ENCODE measurements around the gene SDK1. TPM values are rescaled to one million over a fixed set of nuclear protein-coding genes. Genes with fewer than 3 reads are reported as not detected.
A peak's percentile ranks its signal among the peaks of the same experiment; 100 is the strongest.

Gene SDK1
- total RNA-seq, 1 experiment from 2014 or later, result 7.1 TPM

DNA sequence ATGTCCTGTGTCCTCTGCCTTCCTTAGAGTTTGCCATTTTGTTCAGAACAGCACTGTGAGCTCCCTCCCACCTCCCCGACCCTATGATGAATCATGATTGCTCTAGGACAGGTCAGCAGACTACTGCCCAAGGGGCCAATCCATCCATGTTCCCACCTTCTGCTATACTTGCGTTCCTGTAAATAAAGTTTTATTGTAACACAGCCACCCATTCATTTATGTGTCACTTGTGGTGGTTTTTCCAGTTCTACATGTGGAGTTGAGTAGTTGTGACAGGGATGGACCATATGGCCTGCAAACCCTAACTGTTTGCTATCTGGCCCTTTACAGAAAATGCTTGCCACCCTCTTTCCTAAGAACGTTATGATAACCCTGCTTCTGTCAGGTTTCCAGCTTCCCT lies 387.8 kb downstream of the SDK1 start:
- no peaks in the 10 kb centered on the region for H3K36me3 Mint-ChIP-seq (ENCODE audit: insufficient read depth, unreplicated experiment)

DNA sequence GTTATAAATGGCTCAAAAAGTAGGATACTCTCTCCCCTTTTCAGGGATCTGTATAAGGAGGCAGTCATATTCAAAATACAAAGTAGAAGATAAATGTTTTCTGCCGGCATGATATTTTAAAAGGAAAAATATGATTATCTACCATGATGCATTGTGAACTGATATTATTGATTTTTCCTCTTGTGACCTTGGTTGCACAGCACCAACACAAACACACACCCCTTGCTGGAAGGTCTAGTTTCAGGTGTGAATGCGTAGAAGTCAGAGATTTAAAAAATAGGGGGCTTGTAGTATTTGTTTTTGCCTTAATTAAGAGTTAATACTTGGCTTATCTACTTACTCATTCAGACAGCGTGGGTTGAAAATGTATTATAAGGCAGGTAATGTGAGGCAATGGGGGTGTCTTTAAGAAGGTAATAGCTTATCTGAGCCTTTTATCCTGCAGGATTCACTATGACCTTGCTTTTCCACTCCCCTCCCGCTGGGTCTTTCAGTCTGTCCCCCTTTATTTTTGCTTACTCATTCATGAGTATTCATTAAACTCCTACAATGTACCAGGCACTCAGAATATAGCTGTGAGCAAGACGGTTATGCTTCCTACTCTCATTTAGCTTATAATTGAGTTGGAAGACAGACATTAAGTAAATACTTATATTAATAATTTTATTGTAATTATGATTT lies 390.6 kb downstream of the SDK1 start:
- Histone ChIP-seq H3K27me3 (replicated peaks; ENCODE audit: control insufficient read depth, insufficient read depth, low read length) (no peaks in the 10 kb centered on the region; the same call in 1 of the 2 replicates), H3K36me3 (ENCODE audit: control insufficient read depth, insufficient read depth, low read length) (no peaks in the 10 kb centered on the region), H3K4me1 (no peaks in the 10 kb centered on the region), H3K9me3 (no peaks in the 10 kb centered on the region), H3K4me3 (ENCODE audit: low read depth, low read length) (no peak overlapping the region)
- ChIA-PET POLR2A (no interaction called here), CTCF (no interaction called here)
- Mint-ChIP-seq H3K27ac (ENCODE audit: unreplicated experiment) (no peak overlapping the region), H3K4me3 (ENCODE audit: unreplicated experiment) (no peak overlapping the region), H3K4me1 (ENCODE audit: low read depth, unreplicated experiment) (no peaks in the 10 kb centered on the region), H3K9me3 (ENCODE audit: unreplicated experiment) (no peaks in the 10 kb centered on the region), H3K36me3 (ENCODE audit: insufficient read depth, unreplicated experiment) (no peaks in the 10 kb centered on the region), H3K27me3 (ENCODE audit: insufficient read depth, unreplicated experiment) (no peaks in the 10 kb centered on the region)
- BruUV-seq (replicated peaks), result no TSS peak
- no peak for DNase-seq
- intact Hi-C loops (cut with micrococcal nuclease; ENCODE audit: unreplicated experiment), result no loop called here
- TF ChIP-seq, protein P1, sequence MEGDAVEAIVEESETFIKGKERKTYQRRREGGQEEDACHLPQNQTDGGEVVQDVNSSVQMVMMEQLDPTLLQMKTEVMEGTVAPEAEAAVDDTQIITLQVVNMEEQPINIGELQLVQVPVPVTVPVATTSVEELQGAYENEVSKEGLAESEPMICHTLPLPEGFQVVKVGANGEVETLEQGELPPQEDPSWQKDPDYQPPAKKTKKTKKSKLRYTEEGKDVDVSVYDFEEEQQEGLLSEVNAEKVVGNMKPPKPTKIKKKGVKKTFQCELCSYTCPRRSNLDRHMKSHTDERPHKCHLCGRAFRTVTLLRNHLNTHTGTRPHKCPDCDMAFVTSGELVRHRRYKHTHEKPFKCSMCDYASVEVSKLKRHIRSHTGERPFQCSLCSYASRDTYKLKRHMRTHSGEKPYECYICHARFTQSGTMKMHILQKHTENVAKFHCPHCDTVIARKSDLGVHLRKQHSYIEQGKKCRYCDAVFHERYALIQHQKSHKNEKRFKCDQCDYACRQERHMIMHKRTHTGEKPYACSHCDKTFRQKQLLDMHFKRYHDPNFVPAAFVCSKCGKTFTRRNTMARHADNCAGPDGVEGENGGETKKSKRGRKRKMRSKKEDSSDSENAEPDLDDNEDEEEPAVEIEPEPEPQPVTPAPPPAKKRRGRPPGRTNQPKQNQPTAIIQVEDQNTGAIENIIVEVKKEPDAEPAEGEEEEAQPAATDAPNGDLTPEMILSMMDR (IDR thresholded peaks at IDR 0.05; ENCODE audit: insufficient read depth in 1 of 2, low read depth in 1 of 2, low read length in 1 of 2, severe bottlenecking in 1 of 2, unreplicated experiment in 1 of 2), result no peak

More for the DNA sequence above, 387.8 kb downstream of the SDK1 start:
- no peak overlapping the region for H3K4me3 Mint-ChIP-seq (ENCODE audit: unreplicated experiment)
- TF ChIP-seq, protein P1 (IDR thresholded peaks at IDR 0.05; ENCODE audit: insufficient read depth in 1 of 2, low read depth in 1 of 2, low read length in 1 of 2, severe bottlenecking in 1 of 2, unreplicated experiment in 1 of 2), result no peak
- BruUV-seq (replicated peaks), result no TSS peak
- DNase-seq, result no peak
- no peaks in the 10 kb centered on the region for H3K27me3 Mint-ChIP-seq (ENCODE audit: insufficient read depth, unreplicated experiment)
- no peak overlapping the region for H3K27ac Mint-ChIP-seq (ENCODE audit: unreplicated experiment)
- Histone ChIP-seq H3K4me3 (ENCODE audit: low read depth, low read length) (no peak overlapping the region), H3K9me3 (no peaks in the 10 kb centered on the region), H3K4me1 (peaks cover 6% of the 10 kb centered on the region; the same call in 1 of the 2 replicates), H3K36me3 (ENCODE audit: control insufficient read depth, insufficient read depth, low read length) (no peaks in the 10 kb centered on the region), H3K27me3 (replicated peaks; ENCODE audit: control insufficient read depth, insufficient read depth, low read length) (no peaks in the 10 kb centered on the region)
- H3K4me1 Mint-ChIP-seq (ENCODE audit: low read depth, unreplicated experiment), result no peaks in the 10 kb centered on the region
- intact Hi-C loops (cut with micrococcal nuclease; ENCODE audit: unreplicated experiment), result no loop called here
- peaks cover 13% of the 10 kb centered on the region for H3K9me3 Mint-ChIP-seq (ENCODE audit: unreplicated experiment)
- ChIA-PET CTCF (no interaction called here), POLR2A (no interaction called here)

DNA sequence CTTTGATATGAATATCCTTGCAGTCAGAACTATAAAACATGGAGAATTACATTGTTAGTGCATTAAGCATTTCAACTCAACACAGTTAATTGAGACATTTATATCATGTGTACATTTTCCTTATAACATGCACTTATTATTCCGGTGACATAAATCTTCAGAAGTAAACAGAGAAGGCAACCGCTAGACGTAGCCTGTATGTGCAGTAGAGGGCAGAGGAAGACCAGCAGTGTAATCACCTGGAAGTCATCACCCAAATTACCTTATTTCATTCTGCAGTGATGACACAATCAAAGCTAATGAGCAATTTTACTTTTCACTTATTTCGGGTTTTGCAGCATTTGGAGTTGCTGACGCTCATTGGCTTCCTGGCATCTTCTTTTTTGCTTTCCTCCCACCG lies 394.6 kb downstream of the SDK1 start:
- BruUV-seq (replicated peaks), result no TSS peak
- Mint-ChIP-seq H3K27ac (ENCODE audit: unreplicated experiment) (no peak overlapping the region), H3K4me1 (ENCODE audit: low read depth, unreplicated experiment) (no peaks in the 10 kb centered on the region), H3K9me3 (ENCODE audit: unreplicated experiment) (no peaks in the 10 kb centered on the region), H3K4me3 (ENCODE audit: unreplicated experiment) (no peak overlapping the region), H3K27me3 (ENCODE audit: insufficient read depth, unreplicated experiment) (no peaks in the 10 kb centered on the region), H3K36me3 (ENCODE audit: insufficient read depth, unreplicated experiment) (no peaks in the 10 kb centered on the region)
- TF ChIP-seq, protein P1 (IDR thresholded peaks at IDR 0.05; ENCODE audit: insufficient read depth in 1 of 2, low read depth in 1 of 2, low read length in 1 of 2, severe bottlenecking in 1 of 2, unreplicated experiment in 1 of 2), result peak; percentile 6 to 20
- Histone ChIP-seq H3K4me1 (no peaks in the 10 kb centered on the region), H3K27me3 (replicated peaks; ENCODE audit: control insufficient read depth, insufficient read depth, low read length) (no peaks in the 10 kb centered on the region; the same call in 1 of the 2 replicates), H3K9me3 (no peaks in the 10 kb centered on the region), H3K36me3 (ENCODE audit: control insufficient read depth, insufficient read depth, low read length) (no peaks in the 10 kb centered on the region), H3K4me3 (ENCODE audit: low read depth, low read length) (no peak overlapping the region)
- ChIA-PET CTCF (no interaction called here), POLR2A (no interaction called here)
- intact Hi-C loops (cut with micrococcal nuclease; ENCODE audit: unreplicated experiment), result loop anchor here (1.0 kb wide), 1 partner anchor 202 kb away; no protein-coding TSS in a partner anchor
- no peak for DNase-seq

Measured in Caco-2 (cell line).